ENCODE data around the gene METTL1.
"Not testable (repeated sequence)": the region's sequence is repeated elsewhere in the genome, so short reads cannot be mapped to it uniquely, and the experiment has no call there.

Gene METTL1

GRCh38 chr12:57771873-57772428 lies at the start of gene METTL1:
Gene METTL1 (minus strand): TSS chr12:57772105. CDS start chr12:57772083, 22 bp downstream.
- peak within 1 kb of the TSS; percentile 45 to 93 (median 74) for H3K4me3 ChIP-seq
- peak within 1 kb of the TSS; percentile 38 to 93 (median 89) for H3K27ac ChIP-seq

DNA sequence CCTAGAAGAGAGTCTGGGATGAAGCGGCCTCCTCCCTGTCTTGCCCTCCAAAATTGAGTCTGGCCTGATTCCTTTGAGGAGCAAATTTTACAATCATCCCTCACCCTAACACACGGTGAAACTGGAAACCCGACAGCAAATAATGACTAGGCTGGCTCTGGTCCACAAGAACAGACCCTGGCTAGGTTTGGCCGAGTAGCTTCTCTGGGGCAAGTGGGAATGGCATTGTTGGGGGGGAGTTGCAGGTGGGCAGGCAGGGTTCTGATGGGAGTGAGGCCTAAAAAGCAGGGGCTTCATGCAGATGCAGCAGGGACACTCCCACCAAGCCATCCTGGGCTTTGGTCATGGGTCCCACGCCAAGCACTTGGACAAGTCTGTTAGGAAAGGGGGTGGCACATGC lies 49.1 kb upstream of the METTL1 start:
- H3K27ac ChIP-seq: peak overlapping the region in 1 of 21 experiments; percentile 5

DNA sequence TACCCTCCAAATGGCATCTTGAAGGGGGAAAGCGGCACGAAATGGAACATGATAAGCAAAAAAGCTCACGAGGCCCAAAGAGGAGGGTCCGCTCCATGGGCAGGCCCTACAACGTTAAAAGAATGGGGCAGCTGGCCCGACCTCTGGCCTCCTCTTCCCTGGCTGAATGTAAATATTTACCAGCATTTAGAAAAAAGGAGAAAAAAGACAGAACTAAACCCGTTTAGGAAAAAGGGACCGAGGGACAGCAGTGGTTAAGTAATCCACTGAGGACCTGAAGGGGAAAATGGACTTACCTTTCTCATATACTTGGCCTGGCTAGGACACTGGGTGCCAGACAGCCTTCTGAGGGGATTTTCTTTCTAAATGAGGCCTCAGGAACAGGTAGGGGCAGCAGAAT lies 48.2 kb upstream of the METTL1 start:
- not testable (repeated sequence) for H3K4me3 ChIP-seq, H3K27ac ChIP-seq

More for the DNA sequence above, 49.1 kb upstream of the METTL1 start:
- H3K4me3 ChIP-seq: not testable (repeated sequence)

- H3K27ac ChIP-seq: peak overlapping the region in 6 of 21 experiments; percentile 9 to 72 (median 50)
- not testable (repeated sequence) for H3K4me3 ChIP-seq
Observed at GRCh38 chr12:57817990-57818331, 46.1 kb upstream of the METTL1 start.

- Histone ChIP-seq H3K27ac (peak overlapping the region in 12 of 21 experiments; percentile 9 to 72 (median 37)), H3K4me3 (no peak overlapping the region)
Observed at GRCh38 chr12:57817261-57817989, 45.5 kb upstream of the METTL1 start.

DNA sequence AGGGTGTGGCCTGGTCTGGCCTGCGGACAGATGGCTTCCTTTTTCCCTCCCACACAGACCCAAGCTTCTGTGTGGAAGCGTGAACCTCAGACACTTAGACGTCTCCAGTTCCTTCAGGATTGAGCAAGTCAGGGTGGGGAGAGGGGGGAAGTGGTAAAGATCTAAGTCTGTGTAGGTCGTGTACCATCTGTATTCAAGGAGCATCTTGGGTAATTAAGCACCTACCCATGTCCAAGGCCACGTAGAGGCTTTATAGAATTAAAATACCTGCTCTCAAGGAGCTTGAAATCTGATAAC lies 44.9 kb upstream of the METTL1 start:
- peak overlapping the region in 10 of 21 experiments; percentile 9 to 72 (median 44) for H3K27ac ChIP-seq
- no peak overlapping the region for H3K4me3 ChIP-seq

DNA sequence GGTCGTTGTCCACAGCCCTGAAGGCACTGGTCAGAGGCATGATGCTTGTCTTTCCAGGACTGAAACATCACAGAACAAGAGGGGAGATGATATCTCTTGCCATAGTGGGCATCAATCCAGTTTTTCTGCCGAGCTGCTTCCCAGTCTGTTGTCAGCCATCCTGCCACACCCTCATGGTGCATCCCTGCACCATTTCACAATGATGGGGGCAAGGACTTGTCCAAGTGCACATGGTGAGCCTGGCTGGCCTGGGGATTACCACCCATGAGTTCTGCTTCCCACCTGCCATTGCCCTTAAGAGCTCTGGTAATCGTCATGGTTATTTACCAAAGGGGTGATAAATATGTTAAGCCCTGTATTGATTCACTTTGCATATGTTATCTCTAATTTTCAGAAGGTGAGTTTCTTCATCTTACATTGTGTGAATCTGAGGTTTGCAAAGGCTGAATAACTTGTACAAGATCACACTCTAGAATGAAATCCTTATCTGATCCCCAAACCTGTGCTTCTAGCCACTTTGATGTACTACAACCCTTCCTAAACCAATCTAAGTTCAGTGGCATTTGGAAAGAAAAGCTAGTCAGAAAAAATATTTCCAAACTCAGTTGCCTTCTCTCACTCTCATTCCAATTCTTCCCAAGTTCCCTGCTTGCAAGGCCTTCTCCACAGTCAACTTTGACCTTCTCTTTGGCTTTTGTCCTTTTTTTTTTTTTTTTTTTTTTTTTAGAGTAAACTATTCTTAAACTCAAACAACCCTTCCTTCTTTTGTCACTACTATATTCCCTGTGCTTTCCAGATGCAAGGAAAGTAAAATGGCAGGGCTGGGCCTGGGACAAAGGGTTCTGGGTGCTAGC lies 44.3 kb upstream of the METTL1 start:
- Histone ChIP-seq H3K4me3 (no peak overlapping the region), H3K27ac (peak overlapping the region in 8 of 21 experiments; percentile 8 to 68 (median 38))

- H3K27ac ChIP-seq: peak overlapping the region in 2 of 21 experiments; percentile 17 to 44
- H3K4me3 ChIP-seq: no peak overlapping the region
Observed at GRCh38 chr12:57815177-57816000, 43.5 kb upstream of the METTL1 start.

DNA sequence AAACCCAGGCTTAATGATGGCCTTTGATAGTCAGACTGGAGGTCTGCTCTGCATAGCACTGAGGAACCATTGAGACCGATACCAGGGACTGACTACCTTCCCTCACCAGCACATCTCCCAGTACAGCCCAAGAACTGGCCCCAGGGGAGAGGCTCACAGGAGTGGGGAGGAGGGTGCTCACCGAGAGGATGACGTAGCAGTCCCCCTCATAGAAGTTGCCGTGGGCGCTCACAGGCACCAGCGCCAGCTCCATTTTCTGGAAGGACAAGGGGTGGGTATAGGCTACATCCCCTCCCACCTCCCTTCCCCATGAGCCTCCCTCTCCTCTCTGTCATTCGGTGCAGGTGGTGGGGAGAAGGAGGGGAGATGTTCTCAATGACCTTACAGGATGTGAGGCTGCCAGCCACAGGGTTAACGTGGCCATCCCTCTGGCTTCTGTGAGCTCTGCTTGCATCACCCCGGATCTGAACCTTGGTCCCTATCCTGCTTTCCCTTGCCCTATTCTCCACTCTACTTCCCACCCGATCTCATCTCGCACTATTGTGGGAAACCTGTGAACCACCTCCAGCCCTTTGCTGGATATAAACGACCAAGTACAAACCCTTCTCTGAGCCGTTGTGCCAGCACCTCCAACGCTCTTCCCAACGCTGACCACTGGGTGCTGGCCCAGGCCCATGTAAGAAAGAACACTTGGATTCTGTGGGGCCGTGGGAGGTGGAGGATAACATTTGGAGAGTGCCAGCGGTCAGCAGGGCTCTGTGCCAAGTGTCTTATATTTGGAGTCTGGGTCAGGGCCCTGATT lies 42.3 kb upstream of the METTL1 start:
- no peak overlapping the region for H3K27ac ChIP-seq

DNA sequence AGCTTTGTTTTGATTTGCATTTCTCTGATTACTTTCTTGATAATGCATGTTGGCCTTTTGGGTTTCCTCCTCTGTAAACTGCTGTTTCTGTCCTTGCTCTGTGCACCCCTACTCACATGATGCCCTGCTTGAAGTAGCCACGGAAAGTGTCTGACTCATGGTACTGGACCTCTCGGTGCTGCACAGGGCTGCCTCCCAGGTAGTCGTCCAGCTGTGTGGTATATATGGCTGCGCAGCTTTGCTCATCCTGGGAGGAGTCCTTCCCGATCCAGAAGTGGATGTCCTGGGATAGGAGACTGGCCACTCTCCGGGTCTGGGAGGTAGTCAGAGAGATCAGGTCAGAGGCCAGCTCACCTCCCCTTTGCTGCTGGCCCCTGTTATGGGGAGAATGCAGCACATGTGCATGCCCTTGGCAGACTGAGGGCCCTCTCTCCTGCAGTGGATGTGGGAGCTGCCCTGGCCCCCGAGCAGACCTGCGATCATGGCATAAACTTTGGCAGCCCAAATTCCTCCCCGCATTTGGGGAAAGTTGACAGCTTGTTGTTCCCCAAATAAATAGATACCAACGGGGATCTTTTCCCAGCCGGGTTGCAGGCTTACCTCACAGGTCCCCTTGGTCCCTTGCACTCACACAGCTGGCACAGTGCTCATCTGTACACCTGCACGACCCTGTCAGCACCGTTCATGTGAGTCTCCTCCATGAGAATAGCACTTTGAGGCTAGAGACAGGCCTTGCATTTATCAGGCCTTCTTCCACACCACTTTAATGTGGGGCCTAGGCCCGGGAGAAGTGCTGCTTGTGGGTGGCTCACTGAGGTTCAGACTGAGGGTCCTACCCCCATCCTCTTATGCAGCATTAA lies 41.4 kb upstream of the METTL1 start:
- Histone ChIP-seq H3K27ac (no peak overlapping the region), H3K4me3 (no peak overlapping the region)

More for the DNA sequence above, 42.3 kb upstream of the METTL1 start:
- no peak overlapping the region for H3K4me3 ChIP-seq

DNA sequence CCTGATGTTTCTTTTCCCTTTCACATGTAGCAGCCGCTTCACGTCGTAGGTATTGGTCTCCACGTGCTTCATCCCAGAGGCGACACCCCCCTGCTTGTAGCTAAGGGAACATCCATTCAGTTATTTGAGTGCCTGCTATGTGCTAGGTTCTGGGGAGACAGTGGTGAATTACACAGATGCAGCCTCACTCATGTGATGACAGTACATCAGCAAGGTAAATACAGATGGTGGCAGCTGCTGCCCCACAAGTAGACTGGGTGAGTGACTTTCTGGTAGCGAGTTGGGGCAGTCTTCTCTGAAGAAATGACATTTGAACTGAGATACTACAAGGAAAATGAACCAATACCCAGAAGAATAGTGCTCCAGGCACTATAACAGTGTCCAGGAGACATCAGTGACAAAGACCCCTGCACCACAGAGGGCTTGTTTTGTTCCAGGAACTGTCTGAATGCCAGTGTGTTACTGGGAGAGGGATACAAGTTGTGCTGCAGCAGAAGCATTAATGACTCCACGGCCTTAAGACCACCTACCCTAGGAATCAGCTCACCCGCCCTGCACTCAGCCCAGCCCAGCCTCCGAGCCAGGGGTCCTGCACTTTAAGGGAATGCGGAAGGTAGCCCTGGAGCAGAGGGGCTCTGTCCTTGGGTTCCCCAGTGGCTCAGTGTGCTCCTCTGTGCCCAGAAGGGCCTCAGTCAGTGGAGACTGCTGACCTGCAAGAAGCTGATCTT lies 39.3 kb upstream of the METTL1 start:
- no peak overlapping the region for H3K4me3 ChIP-seq
- H3K27ac ChIP-seq: no peak overlapping the region

DNA sequence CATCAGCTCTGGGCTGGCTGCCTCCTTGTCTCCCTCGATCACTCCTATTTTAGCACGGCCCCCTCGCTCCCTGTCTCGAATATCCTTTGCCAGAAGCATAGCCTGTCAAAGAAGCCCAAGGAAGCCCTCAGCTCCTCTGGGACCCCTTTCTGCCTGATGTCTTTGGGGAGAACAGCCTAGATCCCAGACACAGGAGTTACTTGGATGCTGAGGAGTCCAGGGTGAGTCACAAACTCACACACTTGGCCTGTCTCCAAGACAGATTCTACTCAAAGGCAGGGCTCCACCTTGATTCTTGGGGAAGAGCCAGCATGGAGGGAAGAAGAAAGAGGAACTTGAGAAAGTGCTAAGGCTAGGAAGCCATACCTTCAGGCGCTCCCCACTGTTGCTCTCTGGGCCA lies 38.5 kb upstream of the METTL1 start:
- Histone ChIP-seq H3K4me3 (no peak overlapping the region), H3K27ac (no peak overlapping the region)

- Histone ChIP-seq H3K27ac (no peak overlapping the region), H3K4me3 (no peak overlapping the region)
Observed at GRCh38 chr12:57809425-57809824, 37.5 kb upstream of the METTL1 start.

DNA sequence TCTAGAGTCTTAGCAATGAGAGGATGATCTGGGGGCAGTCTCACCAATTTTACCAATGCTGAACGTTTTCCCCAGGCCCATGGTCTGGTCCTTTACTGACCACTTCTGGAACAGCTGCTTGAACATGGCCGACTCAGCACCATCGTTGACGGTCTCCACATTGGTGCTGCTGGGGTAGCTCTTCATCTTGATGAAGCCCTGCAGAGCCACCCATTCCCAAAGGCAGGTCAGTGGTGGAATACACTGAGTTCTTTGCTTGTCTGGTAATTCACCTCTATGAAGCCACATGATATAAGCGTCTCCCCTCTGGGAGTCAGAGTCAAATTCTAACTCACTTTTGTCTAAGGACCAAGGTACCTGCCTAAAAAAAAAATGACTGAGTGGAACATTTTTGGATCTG lies 36.4 kb upstream of the METTL1 start:
- no peak overlapping the region for H3K27ac ChIP-seq
- H3K4me3 ChIP-seq: no peak overlapping the region

DNA sequence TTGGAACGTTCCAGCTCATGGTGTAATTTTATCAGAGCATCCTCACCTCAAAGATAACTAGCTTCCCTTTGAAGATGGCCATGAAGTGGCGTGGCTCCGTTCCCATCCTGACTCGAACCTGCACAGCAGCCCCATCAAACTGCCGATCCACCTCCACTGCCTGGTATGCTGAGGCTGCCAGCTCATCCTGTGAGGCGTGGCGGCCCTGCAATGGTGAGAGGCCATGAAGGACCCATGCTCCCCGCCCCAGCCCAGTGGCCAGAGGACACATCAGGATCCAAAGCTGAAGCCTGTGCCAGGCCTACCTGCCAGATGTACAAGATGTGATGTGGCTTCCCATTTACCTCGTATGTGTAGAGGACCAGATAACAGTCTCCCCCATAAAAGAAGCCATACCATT lies 35.4 kb upstream of the METTL1 start:
- Histone ChIP-seq H3K27ac (no peak overlapping the region), H3K4me3 (no peak overlapping the region)

- H3K27ac ChIP-seq: no peak overlapping the region
- H3K4me3 ChIP-seq: no peak overlapping the region
Observed at GRCh38 chr12:57806677-57807076, 34.8 kb upstream of the METTL1 start.

- peak overlapping the region in 4 of 21 experiments; percentile 2 to 15 (median 10) for H3K27ac ChIP-seq
- no peak overlapping the region for H3K4me3 ChIP-seq
Observed at GRCh38 chr12:57803319-57803893, 31.5 kb upstream of the METTL1 start.

Measured in skin epidermis (tissue), 12 donors.